Measurements from ENCODE around the gene TRMO. TPM values are rescaled to one million over a fixed set of nuclear protein-coding genes. Genes with fewer than 3 reads are reported as not detected.

The TRMO gene
- total and polyA plus RNA-seq, 5 donors = 5.3 to 9.5 (median 7.8) TPM

GRCh38 chr9:97858393-97858713 is 63.9 kb downstream of the TRMO start:
- intact Hi-C loops (cut with DNase I) = no loop called here
- peaks cover 2% of the 10 kb centered on the region for H3K4me1 ChIP-seq (ENCODE audit: control insufficient read depth, insufficient read depth, low read length)
- no peak overlapping the region for H3K27ac ChIP-seq (ENCODE audit: low read length)
- H3K27me3 ChIP-seq (ENCODE audit: control insufficient read depth, insufficient read depth) = peaks cover 3% of the 10 kb centered on the region
- DNase-seq = no peak
- no peaks in the 10 kb centered on the region for H3K9me3 ChIP-seq (ENCODE audit: control insufficient read depth, low read length)
- peak overlapping the region; percentile 2 for H3K4me3 ChIP-seq (ENCODE audit: low read length)
- ATAC-seq = no peak
- 10% methylated on average over 6 of the region's 6 CpGs for WGBS

GRCh38 chr9:97857606-97858392 is 64.5 kb downstream of the TRMO start:
- no peaks in the 10 kb centered on the region for H3K9me3 ChIP-seq (ENCODE audit: control insufficient read depth, low read length)
- no peak overlapping the region for H3K27ac ChIP-seq (ENCODE audit: low read length)
- peaks cover 2% of the 10 kb centered on the region for H3K4me1 ChIP-seq (ENCODE audit: control insufficient read depth, insufficient read depth, low read length)
- peak overlapping the region; percentile 12 for H3K4me3 ChIP-seq (ENCODE audit: low read length)
- no peak for ATAC-seq
- no peak for DNase-seq
- intact Hi-C loops (cut with DNase I) = no loop called here
- H3K27me3 ChIP-seq (ENCODE audit: control insufficient read depth, insufficient read depth) = peaks cover 3% of the 10 kb centered on the region
- 4% methylated on average over 54 of the region's 54 CpGs for WGBS

GRCh38 chr9:97856857-97857605 is 65.3 kb downstream of the TRMO start:
- peaks cover 2% of the 10 kb centered on the region for H3K4me1 ChIP-seq (ENCODE audit: control insufficient read depth, insufficient read depth, low read length)
- intact Hi-C loops (cut with DNase I) = no loop called here
- H3K4me3 ChIP-seq (ENCODE audit: low read length) = peak overlapping the region; percentile 12
- no peak for DNase-seq
- WGBS = 8% methylated on average over 15 of the region's 15 CpGs
- peaks cover 3% of the 10 kb centered on the region for H3K27me3 ChIP-seq (ENCODE audit: control insufficient read depth, insufficient read depth)
- no peak for ATAC-seq
- no peaks in the 10 kb centered on the region for H3K9me3 ChIP-seq (ENCODE audit: control insufficient read depth, low read length)
- H3K27ac ChIP-seq (ENCODE audit: low read length) = no peak overlapping the region

- intact Hi-C loops (cut with DNase I) = no loop called here
- DNase-seq = no peak
- no peak overlapping the region for H3K4me3 ChIP-seq (ENCODE audit: low read length)
- peaks cover 2% of the 10 kb centered on the region for H3K4me1 ChIP-seq (ENCODE audit: control insufficient read depth, insufficient read depth, low read length)
- no peaks in the 10 kb centered on the region for H3K9me3 ChIP-seq (ENCODE audit: control insufficient read depth, low read length)
- H3K27ac ChIP-seq (ENCODE audit: low read length) = no peak overlapping the region
- H3K27me3 ChIP-seq (ENCODE audit: control insufficient read depth, insufficient read depth) = peaks cover 3% of the 10 kb centered on the region
- no peak for ATAC-seq
- 17% methylated on average over 5 of the region's 5 CpGs for WGBS
These were observed 66.4 kb downstream of the TRMO start for GRCh38 chr9:97855899-97856298.

GRCh38 chr9:97855486-97855875 is 66.8 kb downstream of the TRMO start:
- intact Hi-C loops (cut with DNase I) = no loop called here
- DNase-seq (no peak), ATAC-seq (no peak)
- 10% methylated on average over 8 of the region's 8 CpGs for WGBS
- Histone ChIP-seq H3K27ac (ENCODE audit: low read length) (no peak overlapping the region), H3K4me1 (ENCODE audit: control insufficient read depth, insufficient read depth, low read length) (peaks cover 2% of the 10 kb centered on the region), H3K4me3 (ENCODE audit: low read length) (no peak overlapping the region), H3K9me3 (ENCODE audit: control insufficient read depth, low read length) (no peaks in the 10 kb centered on the region), H3K27me3 (ENCODE audit: control insufficient read depth, insufficient read depth) (peaks cover 3% of the 10 kb centered on the region)

- Histone ChIP-seq H3K4me3 (ENCODE audit: low read length) (no peak overlapping the region), H3K27ac (ENCODE audit: low read length) (no peak overlapping the region), H3K9me3 (ENCODE audit: control insufficient read depth, low read length) (no peaks in the 10 kb centered on the region), H3K4me1 (ENCODE audit: control insufficient read depth, insufficient read depth, low read length) (peaks cover 2% of the 10 kb centered on the region), H3K27me3 (ENCODE audit: control insufficient read depth, insufficient read depth) (peaks cover 3% of the 10 kb centered on the region)
- DNase-seq = no peak
- ATAC-seq = no peak
- intact Hi-C loops (cut with DNase I) = no loop called here
- WGBS = 5% methylated on average over 71 of the region's 71 CpGs
These were observed 67.4 kb downstream of the TRMO start for GRCh38 chr9:97854696-97855485.

Other genes with a start within 250 kb of the TRMO start
- gene XPA, start 225.2 kb downstream of the TRMO start, total RNA-seq = 10 to 100 TPM in 2 of 4 donors, 1 to 10 TPM in 2; 7.1 to 10.7 (median 10.3) TPM
- 9.8 TPM for gene XPA, start 225.2 kb downstream of the TRMO start, polyA plus RNA-seq
- not detected for gene FOXE1, start 69.3 kb downstream of the TRMO start, total RNA-seq
- gene FOXE1, start 69.3 kb downstream of the TRMO start, polyA plus RNA-seq = not detected
- not detected for gene HEMGN, start 15.7 kb upstream of the TRMO start, total RNA-seq
- gene HEMGN, start 15.7 kb upstream of the TRMO start, polyA plus RNA-seq = not detected
- 10 to 100 TPM; 60.4 to 74.5 (median 68.7) TPM for gene ANP32B, start 60.8 kb upstream of the TRMO start, total RNA-seq
- 61.5 TPM for gene ANP32B, start 60.8 kb upstream of the TRMO start, polyA plus RNA-seq
- gene NANS, start 134.2 kb upstream of the TRMO start, total RNA-seq = 10 to 100 TPM; 25.0 to 32.4 (median 30.2) TPM
- 37.2 TPM for gene NANS, start 134.2 kb upstream of the TRMO start, polyA plus RNA-seq
- 1 to 10 TPM; 3.8 to 8.1 (median 4.8) TPM for gene TRIM14, start 196.7 kb upstream of the TRMO start, total RNA-seq
- gene TRIM14, start 196.7 kb upstream of the TRMO start, polyA plus RNA-seq = 1.2 TPM

Measured in right cardiac atrium (tissue), 5 donors.